Adrenal gland (tissue), 5 donors: ENCODE results near the gene CD1C.

Source experiments
- POLR2A ChIP-seq, 2 donors: fragments of 450-650 bp; IDR thresholded peaks; one replicate each; pipeline ENCODE4 v1.6.1; 2017; ENCODE audit warnings: antibody characterized with exemption in 2 of 2, mild to moderate bottlenecking in 2 of 2, moderate library complexity in 1 of 2
- TF ChIP-seq, protein P1 (sequence below), 6 experiments: fragments of 450-650 bp in 4 of 6; fragments of 200-600 bp in 2 of 6; sonication (generic) in 1 of 6; IDR thresholded peaks; 1 replicate in 5 of 6; 2 replicates in 1 of 6; pipeline versions ENCODE4 v1.5.1 to v1.8.0; 2016 to 2021; ENCODE audit warnings: antibody characterized with exemption in 6 of 6, mild to moderate bottlenecking in 2 of 6, moderate library complexity in 1 of 6
- donor health status: DM: no; HTN: no; CAD: no.

DNA sequence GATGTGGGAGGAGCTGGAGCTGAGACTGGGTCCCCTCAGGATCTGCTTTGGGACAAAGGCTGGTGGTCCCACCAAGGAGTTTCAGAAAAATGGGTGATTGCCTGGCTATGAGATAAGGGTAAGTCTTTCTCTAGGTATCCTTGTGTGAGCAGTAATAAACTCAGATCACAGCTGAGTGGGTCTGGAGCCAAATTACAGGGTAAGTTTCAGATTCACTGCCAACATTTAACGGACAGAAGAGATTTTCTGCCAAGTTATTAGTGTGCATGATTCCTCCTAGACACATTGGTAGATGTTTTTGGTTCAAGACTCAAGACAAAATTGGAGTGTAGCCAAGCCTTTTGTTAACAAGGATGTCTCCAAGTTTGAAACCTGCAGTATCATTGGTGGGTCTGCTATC lies 34.1 kb downstream of the CD1C start:
- TF ChIP-seq, protein P1, sequence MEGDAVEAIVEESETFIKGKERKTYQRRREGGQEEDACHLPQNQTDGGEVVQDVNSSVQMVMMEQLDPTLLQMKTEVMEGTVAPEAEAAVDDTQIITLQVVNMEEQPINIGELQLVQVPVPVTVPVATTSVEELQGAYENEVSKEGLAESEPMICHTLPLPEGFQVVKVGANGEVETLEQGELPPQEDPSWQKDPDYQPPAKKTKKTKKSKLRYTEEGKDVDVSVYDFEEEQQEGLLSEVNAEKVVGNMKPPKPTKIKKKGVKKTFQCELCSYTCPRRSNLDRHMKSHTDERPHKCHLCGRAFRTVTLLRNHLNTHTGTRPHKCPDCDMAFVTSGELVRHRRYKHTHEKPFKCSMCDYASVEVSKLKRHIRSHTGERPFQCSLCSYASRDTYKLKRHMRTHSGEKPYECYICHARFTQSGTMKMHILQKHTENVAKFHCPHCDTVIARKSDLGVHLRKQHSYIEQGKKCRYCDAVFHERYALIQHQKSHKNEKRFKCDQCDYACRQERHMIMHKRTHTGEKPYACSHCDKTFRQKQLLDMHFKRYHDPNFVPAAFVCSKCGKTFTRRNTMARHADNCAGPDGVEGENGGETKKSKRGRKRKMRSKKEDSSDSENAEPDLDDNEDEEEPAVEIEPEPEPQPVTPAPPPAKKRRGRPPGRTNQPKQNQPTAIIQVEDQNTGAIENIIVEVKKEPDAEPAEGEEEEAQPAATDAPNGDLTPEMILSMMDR (IDR thresholded peaks at IDR 0.05) = no peak
- no peak for TF ChIP-seq POLR2A (IDR thresholded peaks at IDR 0.05)
